Adrenal gland (tissue), 5 donors: Measurements from ENCODE around the gene TXNDC17.

ENCODE experiments used
- POLR2A ChIP-seq, 2 donors: fragments of 450-650 bp; IDR thresholded peaks; one replicate each; pipeline ENCODE4 v1.6.1; 2017; ENCODE audit warnings: antibody characterized with exemption in 2 of 2, mild to moderate bottlenecking in 2 of 2, moderate library complexity in 1 of 2
- TF ChIP-seq, protein P1 (sequence below), 6 experiments: fragments of 450-650 bp in 4 of 6; fragments of 200-600 bp in 2 of 6; sonication (generic) in 1 of 6; IDR thresholded peaks; 1 replicate in 5 of 6; 2 replicates in 1 of 6; pipeline versions ENCODE4 v1.5.1 to v1.8.0; 2016 to 2021; ENCODE audit warnings: antibody characterized with exemption in 6 of 6, mild to moderate bottlenecking in 2 of 6, moderate library complexity in 1 of 6
- donor health status: DM: no; HTN: no; CAD: no.

DNA sequence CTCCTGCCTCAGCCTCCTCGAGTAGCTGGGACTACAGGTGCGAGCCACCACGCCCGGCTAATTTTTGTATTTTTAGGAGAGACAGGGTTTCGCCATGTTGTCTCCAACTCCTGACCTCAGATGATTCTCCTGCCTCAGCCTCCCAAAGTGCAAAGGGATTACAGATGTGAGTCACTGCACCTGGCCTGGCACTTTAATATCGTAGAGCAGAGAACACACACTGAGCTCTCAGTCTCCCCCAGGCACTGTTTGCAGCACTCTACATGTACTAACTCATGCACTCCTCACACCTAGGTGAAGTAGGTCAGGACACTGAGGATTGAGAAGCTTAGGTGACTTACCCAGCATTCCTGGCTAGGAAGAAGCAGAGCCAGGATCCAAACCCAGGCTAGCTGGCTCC lies 25.7 kb downstream of the TXNDC17 start:
- TF ChIP-seq POLR2A (IDR thresholded peaks at IDR 0.05) = no peak
- TF ChIP-seq, protein P1, sequence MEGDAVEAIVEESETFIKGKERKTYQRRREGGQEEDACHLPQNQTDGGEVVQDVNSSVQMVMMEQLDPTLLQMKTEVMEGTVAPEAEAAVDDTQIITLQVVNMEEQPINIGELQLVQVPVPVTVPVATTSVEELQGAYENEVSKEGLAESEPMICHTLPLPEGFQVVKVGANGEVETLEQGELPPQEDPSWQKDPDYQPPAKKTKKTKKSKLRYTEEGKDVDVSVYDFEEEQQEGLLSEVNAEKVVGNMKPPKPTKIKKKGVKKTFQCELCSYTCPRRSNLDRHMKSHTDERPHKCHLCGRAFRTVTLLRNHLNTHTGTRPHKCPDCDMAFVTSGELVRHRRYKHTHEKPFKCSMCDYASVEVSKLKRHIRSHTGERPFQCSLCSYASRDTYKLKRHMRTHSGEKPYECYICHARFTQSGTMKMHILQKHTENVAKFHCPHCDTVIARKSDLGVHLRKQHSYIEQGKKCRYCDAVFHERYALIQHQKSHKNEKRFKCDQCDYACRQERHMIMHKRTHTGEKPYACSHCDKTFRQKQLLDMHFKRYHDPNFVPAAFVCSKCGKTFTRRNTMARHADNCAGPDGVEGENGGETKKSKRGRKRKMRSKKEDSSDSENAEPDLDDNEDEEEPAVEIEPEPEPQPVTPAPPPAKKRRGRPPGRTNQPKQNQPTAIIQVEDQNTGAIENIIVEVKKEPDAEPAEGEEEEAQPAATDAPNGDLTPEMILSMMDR (IDR thresholded peaks at IDR 0.05) = no peak
